Measurements from ENCODE around the gene LRBA.
"Not testable (repeated sequence)": the region's sequence is repeated elsewhere in the genome, so short reads cannot be mapped to it uniquely, and the experiment has no call there.

The LRBA gene

DNA sequence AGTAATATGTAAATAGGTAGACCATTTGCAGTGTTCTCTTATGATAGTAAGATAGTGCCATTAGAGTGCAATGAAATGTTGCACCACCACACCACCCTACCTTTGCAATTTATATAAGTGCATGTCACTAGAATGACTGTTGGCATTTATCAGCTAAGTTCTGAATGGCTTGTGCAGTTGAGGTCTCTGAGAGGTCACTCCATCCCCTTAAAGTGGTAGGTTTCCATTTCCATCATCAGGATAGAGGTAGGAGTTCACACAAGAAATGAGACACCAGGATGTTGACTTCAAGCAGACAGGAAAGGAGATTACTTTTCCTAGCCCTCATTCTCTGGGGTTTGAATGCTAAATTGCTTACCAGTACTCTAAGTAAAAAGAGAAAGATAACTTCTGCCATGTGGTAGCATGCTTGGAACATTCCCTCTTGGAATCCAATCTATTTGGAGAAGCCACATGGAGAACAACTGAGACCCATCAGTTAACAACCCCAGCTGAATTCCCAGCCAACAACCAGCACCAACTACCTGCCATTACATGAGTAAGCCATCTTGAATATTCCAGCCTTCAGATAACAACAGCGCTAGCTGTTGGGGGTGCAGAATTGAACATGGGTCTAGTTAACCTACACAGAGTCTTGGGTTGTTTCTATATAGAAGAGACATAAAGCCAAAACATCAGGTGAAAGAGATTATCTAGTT lies 6.7 kb upstream of the LRBA start:
- DNase-seq, result no peak

DNA sequence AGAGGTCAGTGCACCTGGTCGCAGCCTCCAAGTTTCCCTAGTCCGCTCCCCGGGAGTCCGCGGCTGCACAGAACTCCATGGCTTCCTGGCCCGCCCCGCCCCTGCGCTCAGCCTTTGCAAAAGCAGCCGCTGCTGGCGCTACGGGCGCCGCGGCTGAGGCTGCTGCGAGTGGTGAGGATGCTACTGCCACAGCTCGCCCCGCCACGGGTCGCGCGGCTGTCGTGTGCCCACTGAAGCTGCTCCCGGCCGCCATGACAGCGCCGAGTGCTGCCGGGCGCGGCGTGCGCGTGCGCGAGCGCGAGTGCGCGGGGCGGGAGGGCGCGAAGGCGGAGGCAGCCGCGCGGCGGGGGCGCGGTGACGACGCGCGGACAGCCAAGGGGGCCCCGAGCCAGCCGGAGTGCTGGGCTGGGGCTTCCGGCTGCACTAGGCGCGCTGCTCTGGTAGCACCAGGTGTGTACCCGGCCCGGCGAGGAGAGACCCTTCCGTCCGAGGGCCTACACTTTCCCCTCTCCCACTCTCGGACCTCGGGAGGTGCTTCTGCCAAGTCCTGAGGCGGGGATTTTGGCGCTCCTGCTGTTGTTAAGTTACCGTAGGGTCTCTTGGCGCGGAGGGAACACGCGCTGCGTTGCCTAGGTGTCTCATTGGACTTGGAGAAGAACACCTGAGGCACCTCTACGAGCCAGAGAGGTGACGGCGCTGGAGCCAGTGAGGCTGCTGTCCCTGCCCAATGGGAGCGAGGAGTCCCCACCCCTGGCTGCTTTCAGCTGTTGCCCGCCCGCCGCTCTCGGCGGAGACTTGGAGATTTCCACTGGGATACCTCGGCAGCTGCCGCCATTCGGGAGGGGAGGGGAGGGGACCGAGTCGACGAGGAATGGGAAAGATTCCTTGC lies 619 bp upstream of the LRBA start:
- DNase-seq, result peak; percentile 89

DNA sequence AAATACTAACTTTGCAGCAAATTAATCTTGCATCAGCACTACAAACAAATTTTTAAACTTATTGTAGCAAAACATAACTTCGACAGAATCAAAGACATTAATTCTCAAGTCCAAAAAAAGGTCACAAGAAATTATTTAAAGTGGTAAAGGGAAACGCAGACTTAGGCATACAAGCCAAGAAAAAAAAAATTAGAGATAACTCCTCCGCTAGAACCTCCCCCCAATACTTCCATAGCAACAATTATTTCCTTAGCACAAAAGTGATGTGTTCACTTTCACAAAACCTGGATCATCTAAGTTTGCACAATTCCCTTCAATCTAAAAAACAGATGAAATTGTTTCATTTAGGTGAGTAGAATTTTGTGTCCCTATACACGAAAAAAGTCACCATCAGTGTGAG lies 1.1 kb downstream of the LRBA start:
- DNase-seq, result no peak

DNA sequence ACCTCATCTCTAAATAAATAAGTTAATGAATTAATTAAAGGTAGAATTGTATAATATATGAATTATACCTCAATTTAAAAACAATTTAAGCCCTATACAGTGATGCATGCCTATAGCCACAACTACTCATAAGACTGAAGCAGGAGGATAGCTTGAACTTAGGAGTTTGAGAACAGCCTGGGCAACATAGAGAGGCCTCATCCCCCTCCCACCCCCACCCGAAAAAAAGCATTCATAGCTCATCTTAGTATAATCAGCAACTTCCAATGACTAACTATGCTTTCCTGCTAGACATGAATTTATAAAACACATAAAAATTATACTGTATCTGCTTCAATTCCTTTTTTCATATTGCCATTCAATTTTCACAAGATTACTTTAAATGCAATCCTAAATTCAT lies 1.6 kb downstream of the LRBA start:
- no peak for DNase-seq

DNA sequence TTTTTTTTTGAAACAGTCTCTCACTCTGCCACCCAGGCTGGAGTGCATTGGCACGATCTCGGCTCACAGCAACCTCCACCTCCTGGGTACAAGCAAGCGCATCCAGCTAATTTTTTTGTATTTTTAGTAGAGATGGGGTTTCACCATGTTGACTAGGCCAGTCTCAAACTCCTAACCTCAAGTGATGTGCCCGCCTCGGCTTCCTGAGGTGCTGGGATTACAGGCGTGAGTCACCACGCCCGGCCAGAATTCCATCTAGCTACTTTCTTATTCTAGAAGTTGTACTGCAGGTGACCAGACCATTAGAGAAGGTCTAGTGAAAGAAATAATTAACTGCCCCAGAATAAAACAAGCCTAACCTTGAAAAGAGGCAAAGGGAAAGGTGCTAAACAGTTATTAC lies 2.3 kb downstream of the LRBA start:
- no peak for DNase-seq

DNA sequence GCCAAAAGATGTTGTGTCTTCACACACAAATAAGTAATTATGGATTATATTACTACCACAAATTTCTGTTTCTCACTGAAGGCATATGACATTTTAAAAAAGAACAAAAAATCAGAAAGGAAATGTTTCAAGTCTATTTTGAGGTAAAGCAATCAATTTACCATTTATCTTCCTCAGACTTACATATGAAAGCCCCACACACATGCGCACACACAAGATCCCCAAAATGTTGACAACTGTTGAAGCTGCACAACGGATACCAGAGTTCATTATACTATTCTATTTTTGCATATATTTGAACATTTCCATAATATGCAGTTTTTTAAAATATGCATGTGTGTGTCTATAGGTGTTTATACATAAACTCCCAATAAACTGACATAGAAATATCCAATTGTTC lies 2.7 kb downstream of the LRBA start:
- DNase-seq, result no peak

DNA sequence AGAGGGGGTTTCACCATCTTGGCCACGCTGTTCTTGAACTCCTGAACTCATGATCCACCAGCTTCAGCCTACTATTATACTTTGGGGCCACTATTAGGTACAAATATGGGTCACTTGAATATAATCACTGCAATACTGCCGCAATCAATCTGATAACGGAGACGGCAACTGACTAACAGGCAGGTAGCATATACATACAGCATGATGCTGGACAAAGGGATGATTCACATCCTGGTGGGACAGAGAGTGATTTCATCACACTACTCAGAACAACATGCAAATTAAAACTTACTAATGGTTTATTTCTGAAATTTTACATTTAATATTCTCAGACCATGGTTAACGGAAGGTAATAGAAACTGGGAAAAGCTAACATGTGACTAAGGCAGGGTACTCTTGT lies 10.9 kb downstream of the LRBA start:
- no peak for DNase-seq

DNA sequence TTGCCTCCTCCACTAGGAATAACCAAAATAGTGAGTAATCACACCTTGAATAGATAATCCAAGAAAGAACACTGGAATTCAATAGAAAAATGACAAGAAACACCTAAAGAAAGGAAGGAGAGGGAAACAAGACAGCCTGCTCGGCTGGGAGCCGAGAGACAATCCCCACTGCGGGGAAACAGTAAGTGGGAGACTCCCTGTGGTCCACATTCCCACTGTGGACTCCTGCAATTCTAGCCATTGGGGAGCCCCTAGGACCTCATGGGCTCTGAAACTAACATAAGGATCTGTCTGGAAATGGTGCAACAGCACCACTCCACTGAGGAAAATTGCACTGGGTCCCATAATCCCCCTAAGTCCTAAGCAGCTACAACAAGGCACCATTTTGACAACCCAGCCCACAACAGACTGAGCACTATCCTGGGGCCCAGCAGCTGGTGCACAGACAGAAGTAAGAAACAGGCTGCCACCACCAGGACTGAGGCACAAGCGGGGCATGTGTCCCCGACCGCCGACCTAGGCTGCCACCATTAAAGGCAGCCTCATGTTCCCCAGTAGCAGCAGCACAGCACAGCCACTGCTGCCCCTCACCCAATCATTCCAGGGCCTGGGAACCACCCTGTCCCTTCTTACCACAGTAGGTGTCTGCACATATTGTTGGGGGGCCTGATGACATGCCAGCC lies 14.2 kb downstream of the LRBA start:
- DNase-seq, result no peak

DNA sequence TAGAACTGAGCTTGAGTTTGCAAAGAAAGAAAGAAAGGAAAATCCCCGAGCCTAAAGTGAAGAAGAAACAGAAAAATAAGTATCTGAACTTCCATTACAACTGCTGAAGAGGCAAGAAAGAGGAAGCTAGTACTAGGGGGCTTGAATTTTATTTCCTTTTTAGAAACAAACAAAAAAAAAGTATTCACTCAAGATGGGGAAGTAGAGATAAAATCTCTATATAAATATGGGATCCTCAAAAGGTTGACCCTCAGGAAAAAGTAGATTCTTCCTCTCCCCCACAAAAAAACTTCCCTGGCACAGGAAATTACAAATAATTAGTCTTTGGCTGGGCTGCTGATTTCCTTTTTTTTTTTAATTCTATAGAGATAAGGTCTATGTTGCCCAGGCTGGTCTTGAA lies 16.0 kb downstream of the LRBA start:
- DNase-seq, result no peak

DNA sequence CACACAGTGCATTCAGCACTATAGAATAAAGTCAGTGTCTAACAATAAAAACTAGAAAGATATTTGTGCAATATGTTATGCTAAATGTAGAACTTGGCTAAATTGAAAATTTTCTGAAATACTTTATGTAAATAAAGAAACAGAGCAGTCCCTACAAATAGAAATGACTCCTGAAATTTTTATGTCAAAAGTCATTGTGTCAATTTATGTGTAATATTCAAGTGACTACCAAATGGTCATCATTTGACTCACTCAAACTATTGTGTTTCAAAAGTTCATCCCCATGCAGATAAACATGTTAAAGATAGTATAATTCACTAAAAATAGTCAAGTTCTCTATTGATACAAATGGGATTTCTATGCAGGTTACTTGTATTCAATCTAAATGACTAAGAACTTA lies 17.9 kb downstream of the LRBA start:
- no peak for DNase-seq

DNA sequence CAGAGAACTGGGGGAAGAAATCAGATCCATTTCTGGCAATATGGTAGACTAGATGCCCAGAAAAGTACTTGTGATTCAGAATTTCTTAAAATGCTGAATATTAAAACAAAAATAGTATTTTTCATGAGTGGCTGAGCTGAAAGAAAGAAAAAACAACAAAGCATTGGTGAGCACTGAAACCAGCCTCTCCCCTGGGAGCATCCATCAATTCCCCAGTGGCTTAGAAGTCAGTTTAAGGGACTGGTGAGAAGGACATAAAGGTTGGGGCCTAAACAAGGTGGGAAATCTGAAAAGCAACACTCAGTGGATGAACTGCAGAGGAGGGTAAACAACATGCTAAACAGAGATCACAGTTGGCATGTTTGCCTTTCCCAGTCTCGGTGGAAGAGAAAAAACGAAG lies 20.4 kb downstream of the LRBA start:
- DNase-seq, result no peak

DNA sequence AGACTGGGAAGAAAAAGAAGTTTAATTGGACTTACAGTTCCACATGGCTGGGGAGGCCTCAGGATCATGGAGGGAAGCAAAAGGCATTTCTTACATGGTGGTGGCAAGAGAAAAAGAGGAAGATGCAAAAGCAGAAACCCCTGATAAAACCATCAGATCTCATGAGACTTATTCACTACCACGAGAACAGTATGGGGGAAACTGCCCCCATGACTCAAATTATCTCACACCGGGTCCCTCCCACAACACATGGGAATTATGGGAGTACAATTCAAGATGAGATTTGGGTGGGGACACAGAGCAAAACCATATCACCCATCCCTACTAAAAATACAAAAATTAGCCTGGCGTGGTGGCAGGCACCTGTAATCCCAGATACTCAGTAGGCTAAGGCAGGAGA lies 21.5 kb downstream of the LRBA start:
- DNase-seq, result not testable (repeated sequence)

DNA sequence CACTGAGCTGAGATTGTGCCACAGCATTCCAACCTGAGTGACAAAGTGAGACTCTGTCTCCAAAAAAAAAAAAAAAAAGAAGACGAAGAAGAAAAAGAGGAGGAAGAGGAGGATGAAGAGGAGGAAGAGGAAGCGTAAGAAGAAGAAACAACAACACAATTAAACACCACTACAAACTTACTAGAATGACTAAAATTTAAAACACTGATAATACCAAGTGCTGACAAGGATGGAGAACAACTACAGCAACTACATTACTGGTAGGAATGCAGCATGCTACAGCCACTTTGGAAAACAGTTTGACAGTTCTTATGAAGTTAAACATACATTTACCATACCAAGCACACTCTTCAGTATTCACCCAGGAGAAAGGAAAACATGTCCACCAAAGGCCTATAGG lies 24.1 kb downstream of the LRBA start:
- no peak for DNase-seq

DNA sequence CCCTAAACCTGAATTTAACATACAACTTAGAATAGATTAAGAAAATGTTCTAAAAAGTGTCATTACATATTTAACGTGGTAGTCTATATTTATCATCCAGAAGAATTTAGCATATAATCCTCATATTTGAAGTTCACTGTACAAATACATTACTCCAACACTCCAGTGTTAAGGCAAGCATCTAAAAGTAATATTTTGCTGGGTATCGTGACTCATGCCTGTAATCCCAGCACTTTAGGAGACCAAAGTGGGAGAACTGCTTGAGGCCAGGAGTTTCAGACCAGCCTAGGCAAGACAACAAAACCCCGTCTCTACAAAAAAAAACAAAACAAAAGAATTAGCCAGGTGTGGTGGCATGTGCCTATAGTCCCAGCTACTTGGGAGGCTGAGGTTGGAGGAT lies 24.8 kb downstream of the LRBA start:
- no peak for DNase-seq

DNA sequence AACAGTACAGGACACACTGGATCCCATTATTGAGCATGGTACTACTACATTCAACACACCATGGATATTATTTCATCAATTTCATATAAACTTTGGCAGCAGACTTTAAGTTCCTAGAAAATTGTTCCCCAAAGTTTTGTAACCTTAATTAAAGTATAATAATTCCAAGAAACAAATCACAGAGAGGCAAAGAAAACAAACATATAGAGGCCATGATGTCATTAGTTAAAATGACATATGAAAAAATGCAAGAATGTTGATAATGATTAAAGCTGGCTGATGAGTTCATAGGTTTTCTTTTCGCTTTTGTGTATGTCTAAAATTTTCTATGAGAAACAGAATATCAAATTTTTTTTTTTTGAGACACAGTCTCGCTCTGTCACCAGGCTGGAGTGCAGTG lies 26.8 kb downstream of the LRBA start:
- DNase-seq, result no peak

DNA sequence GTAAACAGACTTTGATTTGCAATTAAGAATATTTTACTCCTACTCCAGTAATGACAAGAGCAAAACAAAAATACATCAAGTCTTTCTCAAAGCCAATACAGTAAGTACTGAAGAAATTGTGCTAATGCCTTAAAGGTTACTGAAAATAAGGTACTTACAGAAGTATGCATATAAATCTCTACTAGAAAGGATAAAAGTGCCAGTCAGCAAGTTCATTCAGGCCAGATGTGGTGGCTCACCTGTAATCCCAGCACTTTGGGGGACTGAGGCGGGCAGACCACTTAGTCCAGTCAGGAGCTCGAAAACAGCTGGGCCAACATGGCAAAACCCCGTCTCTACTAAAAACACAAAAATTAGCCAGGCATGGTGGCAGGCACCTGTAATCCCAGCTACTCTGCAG lies 27.9 kb downstream of the LRBA start:
- no peak for DNase-seq

DNA sequence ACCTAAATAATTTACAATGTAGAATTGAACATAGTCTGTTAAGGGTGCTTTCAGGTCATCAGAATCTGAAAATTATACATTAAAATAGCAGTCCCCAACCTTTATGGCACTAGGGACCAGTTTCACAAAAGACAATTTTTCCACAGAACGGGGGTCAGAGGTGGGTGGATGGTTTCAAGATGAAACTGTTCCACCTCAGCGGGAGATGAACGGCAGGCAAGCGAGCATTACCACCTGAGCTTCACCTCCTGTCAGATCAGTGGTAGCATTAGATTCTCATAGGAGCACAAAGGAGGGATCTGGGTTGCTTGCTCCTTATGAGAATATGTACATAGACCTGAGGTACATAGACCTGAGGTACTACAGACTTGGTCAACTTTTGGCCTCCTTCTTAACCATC lies 29.0 kb downstream of the LRBA start:
- no peak for DNase-seq

DNA sequence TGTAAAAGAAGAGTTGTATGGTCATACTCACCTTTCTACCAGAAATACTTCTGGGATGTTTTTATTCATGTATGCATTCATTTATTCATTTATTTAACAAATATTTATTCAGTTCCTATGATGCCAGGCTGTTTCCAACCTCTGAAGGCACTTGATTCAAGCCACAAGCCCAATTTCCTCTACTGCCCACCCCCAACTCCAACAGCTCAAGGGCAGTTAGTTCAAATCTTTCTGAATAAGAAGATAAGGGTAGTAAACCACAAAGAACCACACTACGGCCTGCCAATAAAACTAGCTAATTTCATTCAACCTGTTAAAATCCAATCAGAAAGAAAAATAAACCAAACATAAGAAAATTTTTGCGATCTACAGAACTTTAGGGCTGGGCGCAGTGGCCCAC lies 31.2 kb downstream of the LRBA start:
- DNase-seq, result no peak

DNA sequence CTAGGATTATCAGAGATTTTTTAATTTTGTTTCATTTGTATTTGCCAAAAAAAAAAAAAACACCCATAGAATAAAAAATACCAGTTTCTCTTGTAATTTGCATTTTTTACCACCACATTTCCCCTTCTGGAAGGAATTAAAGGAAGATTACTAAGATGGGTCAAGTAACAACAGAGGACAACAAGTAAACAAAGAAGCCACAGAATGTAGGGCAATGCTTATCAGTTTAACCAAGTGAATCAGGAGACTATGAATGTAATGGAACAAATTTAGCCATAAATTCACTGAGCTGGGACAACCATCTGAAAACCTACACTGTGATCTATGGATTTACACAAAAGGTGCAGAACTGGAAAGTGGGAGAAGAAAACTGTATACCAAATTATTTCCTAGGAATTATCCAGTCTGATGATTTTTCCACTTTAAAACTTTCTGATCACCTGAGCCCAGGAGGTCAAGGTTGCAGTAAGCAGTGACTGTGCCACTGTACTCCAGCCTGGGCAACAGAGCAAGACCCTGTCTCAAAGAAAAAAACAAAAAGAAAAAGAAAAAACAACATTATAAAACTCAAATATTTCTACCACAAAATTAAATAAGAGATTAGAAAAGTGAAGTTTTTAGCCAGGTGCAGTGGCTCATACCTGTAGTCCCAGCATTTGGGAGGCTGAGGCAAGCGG lies 32.4 kb downstream of the LRBA start:
- DNase-seq, result no peak

DNA sequence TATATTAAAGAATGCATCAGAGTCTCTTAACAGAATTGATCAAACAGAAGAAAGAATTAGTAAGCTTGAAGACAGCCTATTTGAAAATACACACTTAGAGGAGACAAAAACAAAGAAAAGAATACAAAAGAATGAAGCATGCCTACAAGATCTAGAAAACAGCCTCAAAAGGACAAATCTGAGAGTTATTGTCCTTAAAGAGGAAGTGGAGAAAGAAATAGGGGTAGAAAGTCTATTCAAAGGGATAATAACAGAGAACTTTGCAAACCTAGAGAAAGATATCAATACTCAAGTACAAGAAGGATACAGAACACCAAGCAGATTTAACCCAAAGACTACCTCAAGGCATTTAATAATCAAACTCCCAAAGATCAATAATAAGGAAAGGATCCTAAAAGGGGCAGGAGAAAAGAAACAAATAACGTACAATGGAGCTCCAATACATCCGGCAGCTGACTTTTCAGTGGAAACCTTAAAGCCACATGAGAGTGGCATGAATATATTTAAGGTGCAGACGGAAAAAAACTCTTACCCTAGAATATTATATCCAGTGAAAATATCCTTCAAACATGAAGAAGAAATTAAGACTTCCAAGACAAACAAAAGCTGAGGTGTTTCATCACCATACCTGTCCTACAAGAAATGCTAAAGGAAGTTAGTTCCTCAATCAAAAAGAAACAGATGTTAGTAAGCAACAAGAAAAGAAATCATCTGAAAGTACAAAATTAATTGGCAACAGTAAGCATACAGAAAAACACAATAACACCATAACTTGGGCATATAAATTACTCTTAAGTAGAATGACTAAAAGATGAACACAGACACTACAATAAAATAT lies 36.1 kb downstream of the LRBA start:
- no peak for DNase-seq

DNA sequence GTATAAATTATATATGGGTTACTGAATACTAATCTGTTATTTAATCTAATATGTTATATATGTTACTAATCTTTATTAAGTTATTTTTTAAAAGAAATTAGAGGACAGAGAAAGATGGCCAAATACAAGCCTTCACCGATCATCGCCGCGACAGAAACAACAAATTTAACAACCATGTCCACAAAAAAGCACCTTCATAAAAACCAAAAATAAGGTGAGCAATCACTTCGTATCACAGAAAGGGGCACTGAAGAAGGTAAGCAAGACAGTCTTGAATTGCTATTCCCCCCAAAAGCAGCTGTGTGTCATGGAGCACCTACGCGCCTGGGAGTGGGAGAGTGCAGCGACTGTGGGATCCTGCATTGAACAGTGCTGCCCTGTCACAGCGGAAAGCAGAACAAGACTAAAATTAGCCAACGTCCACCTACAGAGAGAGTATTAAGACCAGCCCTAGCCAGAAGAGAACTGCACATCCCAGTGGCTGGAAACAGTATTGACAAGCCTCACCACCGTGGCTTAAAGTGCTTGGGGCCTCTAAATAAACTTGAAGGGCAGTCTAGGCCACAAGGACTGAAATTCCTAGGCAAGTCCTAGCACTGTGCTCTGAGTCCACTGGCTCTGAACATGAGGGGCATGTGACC lies 38.5 kb downstream of the LRBA start:
- DNase-seq, result no peak

DNA sequence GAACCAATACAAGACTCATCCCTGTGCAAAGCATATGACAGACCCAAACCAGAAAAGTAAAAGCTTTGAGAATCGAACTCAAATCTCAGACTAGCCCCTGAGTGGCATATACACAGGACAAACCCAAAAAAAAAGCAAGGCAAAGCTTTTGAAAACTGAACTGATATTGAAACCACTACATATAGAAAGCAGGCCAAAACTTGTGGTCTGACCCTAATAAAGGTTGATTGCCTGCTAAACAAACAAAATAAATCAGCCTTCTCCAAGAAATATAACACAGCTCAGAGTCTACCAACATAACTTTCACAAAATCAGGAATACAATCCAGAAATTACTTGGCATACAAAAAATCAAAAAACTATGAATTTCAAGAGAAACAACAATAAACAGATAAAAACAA lies 40.3 kb downstream of the LRBA start:
- DNase-seq, result no peak

Measured in NCI-H510A treated with DMSO at 0.1 percent for 48 hours (cell line).